ENCODE data around the gene TMPRSS9. TPM values are rescaled to one million over a fixed set of nuclear protein-coding genes. Genes with fewer than 3 reads are reported as not detected.
"Not testable (repeated sequence)": the region's sequence is repeated elsewhere in the genome, so short reads cannot be mapped to it uniquely, and the experiment has no call there.

TMPRSS9 gene
- total RNA-seq, 3 donors from 2014 or later (not counting 1 experiment from before 2014, with no cell fraction given) = not detected

DNA sequence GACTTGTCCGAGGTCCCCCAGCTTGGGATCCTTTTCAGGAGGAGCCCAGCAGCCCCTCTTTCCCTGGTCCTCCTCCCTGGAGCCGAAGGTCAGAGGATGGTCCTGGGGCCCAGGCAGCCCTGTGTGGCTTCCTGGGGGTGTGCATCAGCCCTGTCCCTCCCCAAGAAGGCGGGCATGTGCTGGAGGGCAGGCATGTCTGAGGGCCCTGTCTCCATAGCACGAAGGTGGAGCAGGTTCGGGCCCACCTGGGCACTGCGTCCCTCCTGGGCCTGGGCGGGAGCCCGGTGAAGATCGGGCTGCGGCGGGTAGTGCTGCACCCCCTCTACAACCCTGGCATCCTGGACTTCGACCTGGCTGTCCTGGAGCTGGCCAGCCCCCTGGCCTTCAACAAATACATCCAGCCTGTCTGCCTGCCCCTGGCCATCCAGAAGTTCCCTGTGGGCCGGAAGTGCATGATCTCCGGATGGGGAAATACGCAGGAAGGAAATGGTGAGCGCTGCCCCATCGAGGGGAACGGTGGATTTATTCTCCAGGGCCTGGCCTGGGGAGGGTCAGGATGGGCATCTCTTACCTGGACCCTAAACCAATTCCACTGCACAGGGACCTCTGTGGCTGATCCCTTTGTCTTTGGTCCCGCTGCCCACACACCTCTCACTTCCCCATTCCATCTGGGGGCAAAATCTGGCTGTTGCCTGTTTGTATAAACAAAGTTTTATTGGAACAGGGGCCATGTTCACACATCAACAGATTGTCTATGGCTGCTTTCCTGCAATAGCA, 56.4 kb downstream of the TMPRSS9 start:
- WGBS (ENCODE audit: insufficient coverage) = 93% methylated on average over 19 of the region's 19 CpGs
- Mint-ChIP-seq H3K27me3 (ENCODE audit: low read depth in 2 of 2) (no peaks in the 10 kb centered on the region), H3K4me3 (no peak overlapping the region), H3K27ac (no peak overlapping the region), H3K9me3 (no peaks in the 10 kb centered on the region), H3K36me3 (no peaks in the 10 kb centered on the region), H3K4me1 (no peaks in the 10 kb centered on the region)
- no peaks in the 10 kb centered on the region for H3K27me3 ChIP-seq (ENCODE audit: control insufficient read depth, insufficient read depth, low read length)
- H3K4me1 ChIP-seq (ENCODE audit: control insufficient read depth, insufficient read depth, low read length) = no peaks in the 10 kb centered on the region
- DNase-seq (no peak), ATAC-seq (no peak)
- no peak overlapping the region for H3K4me3 ChIP-seq (ENCODE audit: low read length)
- TF ChIP-seq CTCF (IDR thresholded peaks at IDR 0.05) = no peak
- no peaks in the 10 kb centered on the region for H3K9me3 ChIP-seq (ENCODE audit: control insufficient read depth, insufficient read depth, low read length)
- no peak overlapping the region for H3K27ac ChIP-seq (ENCODE audit: low read length)
- intact Hi-C loops (cut with micrococcal nuclease) = no loop called here
- H3K36me3 ChIP-seq (ENCODE audit: control insufficient read depth, insufficient read depth, low read length) = no peaks in the 10 kb centered on the region

DNA sequence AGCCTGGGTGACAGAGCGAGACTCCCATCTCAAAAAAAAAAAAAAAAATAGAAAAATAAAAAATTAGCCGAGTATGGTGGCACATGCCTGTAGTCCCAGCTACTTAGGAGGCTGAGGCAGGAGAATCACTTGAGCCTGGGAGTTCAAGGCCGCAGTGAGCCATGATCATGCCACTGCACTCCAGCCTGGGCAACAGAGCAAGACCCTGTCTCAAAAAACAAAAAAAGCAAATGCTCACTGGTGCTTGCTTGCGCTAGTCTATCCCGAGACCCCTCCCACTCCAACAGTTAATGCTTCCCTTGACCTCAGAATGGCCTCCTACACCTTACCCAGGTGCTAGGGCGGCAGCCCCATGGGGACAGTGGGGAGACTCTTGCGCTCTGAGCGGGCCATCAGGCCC, 57.4 kb downstream of the TMPRSS9 start:
- H3K27me3 Mint-ChIP-seq (ENCODE audit: low read depth in 2 of 2); H3K4me3 Mint-ChIP-seq; H3K9me3 Mint-ChIP-seq; H3K27me3 ChIP-seq (ENCODE audit: control insufficient read depth, insufficient read depth, low read length); H3K4me1 Mint-ChIP-seq; ATAC-seq; intact Hi-C loops (cut with micrococcal nuclease); DNase-seq; H3K36me3 ChIP-seq (ENCODE audit: control insufficient read depth, insufficient read depth, low read length); H3K4me3 ChIP-seq (ENCODE audit: low read length); H3K36me3 Mint-ChIP-seq; H3K9me3 ChIP-seq (ENCODE audit: control insufficient read depth, insufficient read depth, low read length); H3K4me1 ChIP-seq (ENCODE audit: control insufficient read depth, insufficient read depth, low read length); H3K27ac ChIP-seq (ENCODE audit: low read length); H3K27ac Mint-ChIP-seq: not testable (repeated sequence)
- over 99% methylated on average over 7 of the region's 8 CpGs for WGBS (ENCODE audit: insufficient coverage)

DNA sequence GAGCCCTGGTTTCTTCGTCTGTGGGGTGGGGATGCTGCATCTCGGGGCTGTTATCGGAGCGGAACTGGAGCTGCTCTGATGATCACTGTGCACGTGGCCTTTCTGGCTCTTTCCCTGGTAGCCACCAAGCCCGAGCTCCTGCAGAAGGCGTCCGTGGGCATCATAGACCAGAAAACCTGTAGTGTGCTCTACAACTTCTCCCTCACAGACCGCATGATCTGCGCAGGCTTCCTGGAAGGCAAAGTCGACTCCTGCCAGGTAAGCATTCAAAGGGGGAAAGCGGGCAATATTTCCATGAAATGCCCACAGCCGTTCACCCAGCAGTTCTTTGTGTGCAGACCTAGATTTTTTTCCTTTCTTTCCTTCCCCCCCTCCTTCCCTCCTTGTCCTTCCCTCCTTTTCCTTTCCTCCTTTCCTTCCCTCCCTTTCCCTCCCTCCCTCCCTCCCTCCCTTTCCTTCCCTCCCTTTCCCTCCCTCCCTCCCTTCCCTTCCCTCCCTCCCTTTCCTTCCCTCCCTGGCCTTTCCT, 57.9 kb downstream of the TMPRSS9 start:
- no peaks in the 10 kb centered on the region for H3K9me3 Mint-ChIP-seq
- Histone ChIP-seq H3K4me3 (ENCODE audit: low read length) (no peak overlapping the region), H3K27me3 (ENCODE audit: control insufficient read depth, insufficient read depth, low read length) (no peaks in the 10 kb centered on the region), H3K9me3 (ENCODE audit: control insufficient read depth, insufficient read depth, low read length) (no peaks in the 10 kb centered on the region), H3K4me1 (ENCODE audit: control insufficient read depth, insufficient read depth, low read length) (no peaks in the 10 kb centered on the region), H3K27ac (ENCODE audit: low read length) (no peak overlapping the region), H3K36me3 (ENCODE audit: control insufficient read depth, insufficient read depth, low read length) (no peaks in the 10 kb centered on the region)
- intact Hi-C loops (cut with micrococcal nuclease) = no loop called here
- H3K4me1 Mint-ChIP-seq = no peaks in the 10 kb centered on the region
- H3K36me3 Mint-ChIP-seq = no peaks in the 10 kb centered on the region
- DNase-seq (no peak), ATAC-seq (no peak)
- 90% methylated on average over 13 of the region's 13 CpGs for WGBS (ENCODE audit: insufficient coverage)
- no peak for TF ChIP-seq CTCF (IDR thresholded peaks at IDR 0.05)
- no peaks in the 10 kb centered on the region for H3K27me3 Mint-ChIP-seq (ENCODE audit: low read depth in 2 of 2)
- H3K27ac Mint-ChIP-seq = no peak overlapping the region
- no peak overlapping the region for H3K4me3 Mint-ChIP-seq

- H3K9me3 ChIP-seq (ENCODE audit: control insufficient read depth, insufficient read depth, low read length) = no peaks in the 10 kb centered on the region
- no peak overlapping the region for H3K4me3 ChIP-seq (ENCODE audit: low read length)
- no peaks in the 10 kb centered on the region for H3K4me1 Mint-ChIP-seq
- no peaks in the 10 kb centered on the region for H3K27me3 Mint-ChIP-seq (ENCODE audit: low read depth in 2 of 2)
- ATAC-seq (no peak), DNase-seq (no peak)
- no peak overlapping the region for H3K27ac Mint-ChIP-seq
- TF ChIP-seq CTCF (IDR thresholded peaks at IDR 0.05) = no peak
- H3K9me3 Mint-ChIP-seq = no peaks in the 10 kb centered on the region
- no peaks in the 10 kb centered on the region for H3K36me3 ChIP-seq (ENCODE audit: control insufficient read depth, insufficient read depth, low read length)
- no peak overlapping the region for H3K27ac ChIP-seq (ENCODE audit: low read length)
- H3K4me1 ChIP-seq (ENCODE audit: control insufficient read depth, insufficient read depth, low read length) = no peaks in the 10 kb centered on the region
- 93% methylated on average over 7 of the region's 7 CpGs for WGBS (ENCODE audit: insufficient coverage)
- H3K4me3 Mint-ChIP-seq = no peak overlapping the region
- no peaks in the 10 kb centered on the region for H3K27me3 ChIP-seq (ENCODE audit: control insufficient read depth, insufficient read depth, low read length)
- intact Hi-C loops (cut with micrococcal nuclease) = no loop called here
- H3K36me3 Mint-ChIP-seq = no peaks in the 10 kb centered on the region
Measured at GRCh38 chr19:2419754-2420153, 59.7 kb downstream of the TMPRSS9 start.

Data from natural killer cell (primary cell).